GM18870 (cell line): ENCODE results near the gene GGNBP2.

ENCODE experiments used
- ATAC-seq: cut with Tn5 transposase; IDR thresholded peaks from one replicate; pipeline ENCODE4 v1.9.1; 2021; ENCODE audit warnings: moderate library complexity; ENCODE audit not compliant: unreplicated experiment

Gene GGNBP2

DNA sequence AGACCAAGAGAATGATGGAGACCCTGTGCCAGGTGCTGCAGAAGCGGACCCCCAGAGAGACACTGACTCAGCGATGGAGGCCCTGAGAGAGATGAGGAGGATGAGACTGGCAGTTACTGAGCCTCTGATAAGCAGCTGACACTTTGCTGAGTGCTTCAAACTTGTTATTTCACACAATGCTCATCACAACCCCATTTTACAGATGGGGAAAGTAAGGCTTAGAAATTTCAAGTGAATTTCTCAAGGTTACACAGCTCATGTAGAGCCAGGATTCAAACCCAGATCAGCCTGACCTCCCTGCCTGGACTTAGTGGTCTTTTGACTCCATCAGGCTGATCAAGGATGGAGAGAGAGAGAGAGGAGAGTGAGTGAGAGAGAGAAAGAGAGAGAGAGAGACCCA lies 83.9 kb downstream of the GGNBP2 start:
- ATAC-seq: no peak

DNA sequence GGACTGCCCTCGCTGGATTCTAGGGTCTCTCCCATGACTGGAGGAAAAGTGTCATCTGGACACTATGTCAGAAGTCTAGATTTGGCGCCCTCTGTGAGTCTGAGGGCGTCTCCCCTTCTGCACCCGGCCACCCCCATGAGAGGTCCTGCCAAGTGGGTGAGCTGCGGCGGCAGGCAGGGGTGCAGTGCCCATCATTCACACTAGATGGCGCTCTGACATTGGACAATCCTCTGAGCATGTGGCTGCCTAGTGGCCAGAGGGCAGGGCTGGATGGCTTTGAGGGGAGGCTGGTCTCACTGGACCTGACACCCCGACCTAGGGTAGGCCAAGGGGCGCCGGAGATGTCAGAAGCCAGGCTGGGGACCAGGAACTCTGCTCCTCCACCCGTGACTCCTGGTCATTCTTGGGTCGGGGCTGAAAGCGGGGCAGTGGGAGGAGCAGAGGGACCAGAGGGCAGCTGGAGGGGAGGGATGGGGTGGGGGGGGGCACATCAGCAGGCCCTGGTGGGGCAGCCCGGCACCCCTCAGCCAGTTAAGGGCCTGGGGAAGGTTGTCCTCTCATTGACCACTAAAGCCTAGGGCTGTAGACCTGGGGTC lies 84.6 kb downstream of the GGNBP2 start:
- ATAC-seq: no peak

DNA sequence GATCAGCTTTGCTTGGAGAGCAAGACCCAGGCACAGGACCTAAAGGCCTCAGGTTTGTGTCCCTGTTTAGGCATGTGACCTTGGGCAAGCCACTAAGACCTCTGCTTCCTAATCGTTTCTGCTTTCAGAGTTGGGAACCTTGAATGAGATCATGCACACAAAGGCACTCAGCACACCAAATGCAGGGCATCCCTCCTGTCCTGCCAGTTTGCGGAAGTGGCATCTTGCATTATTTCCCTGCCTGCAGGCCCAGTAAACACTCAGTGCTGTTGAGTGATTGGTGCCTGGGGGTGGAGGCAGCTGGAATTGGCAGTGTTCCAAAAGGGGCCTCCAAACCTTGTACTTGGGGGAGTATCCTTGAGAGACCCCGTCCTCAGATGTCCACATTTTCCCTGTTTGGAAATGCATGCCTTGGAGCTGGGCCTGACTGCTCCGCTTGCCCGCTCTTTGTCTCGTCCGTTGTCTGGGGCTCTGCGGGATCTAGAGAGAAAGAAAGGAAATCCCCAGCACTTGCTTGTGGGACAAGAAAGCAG lies 85.3 kb downstream of the GGNBP2 start:
- ATAC-seq: no peak

- ATAC-seq: no peak
These were observed 86.3 kb downstream of the GGNBP2 start for GRCh38 chr17:36631022-36631421.

DNA sequence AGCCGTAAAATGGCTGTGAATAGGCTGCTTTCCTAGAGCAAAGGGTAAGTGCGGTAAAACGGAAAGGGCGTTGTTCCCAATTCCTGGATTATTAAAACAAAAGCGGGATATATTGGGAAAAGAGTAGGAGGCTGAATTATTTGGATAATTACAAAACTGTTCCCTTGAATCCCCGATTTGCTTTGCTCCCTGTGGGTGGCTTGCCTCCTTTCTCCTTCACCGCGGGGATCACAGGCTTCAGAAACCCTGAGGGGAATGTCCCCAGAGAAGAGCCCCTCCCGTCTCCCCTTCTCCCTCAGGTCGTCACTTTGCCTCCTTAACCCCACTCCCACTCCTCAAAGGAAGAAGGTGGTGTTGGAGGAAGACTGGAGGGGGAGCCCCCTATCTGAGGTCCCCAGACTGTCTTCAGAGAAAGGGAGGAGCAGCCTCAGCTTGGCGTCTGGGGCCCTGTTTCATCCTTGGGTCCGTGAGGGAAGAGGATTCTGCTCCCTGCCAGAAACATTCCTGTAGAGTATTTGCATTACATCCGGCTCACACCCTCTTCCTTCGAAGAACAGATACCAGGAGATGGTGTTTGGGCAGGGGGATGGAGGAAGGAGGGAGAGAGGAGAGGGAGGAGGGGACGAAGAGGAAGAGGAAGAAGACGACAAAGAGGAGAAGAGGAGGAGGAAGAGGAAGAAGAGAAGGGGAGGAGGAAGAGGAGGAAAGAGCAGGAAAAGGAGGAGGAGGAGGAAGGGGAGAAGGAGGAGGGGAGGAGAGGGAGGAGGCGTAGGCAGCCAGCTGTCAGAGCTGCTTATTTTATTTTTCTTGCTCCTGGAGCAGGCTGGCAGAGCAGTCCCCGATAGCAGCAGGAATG lies 88.4 kb downstream of the GGNBP2 start:
- no peak for ATAC-seq
